Measurements from ENCODE around the gene MRPS6. TPM values are rescaled to one million over a fixed set of nuclear protein-coding genes. Genes with fewer than 3 reads are reported as not detected.

Gene MRPS6
- total RNA-seq, 1 experiment from 2014 or later = 109 TPM

- TF ChIP-seq REST (IDR thresholded peaks at IDR 0.05; ENCODE audit: insufficient read depth in 1 of 2, low read depth in 2 of 2, low read length in 1 of 2) (no peak), TCF7L2 (IDR thresholded peaks at IDR 0.05; ENCODE audit: low read depth, low read length) (no peak), CTCF (IDR thresholded peaks at IDR 0.05) (no peak), SIN3A (IDR thresholded peaks at IDR 0.05; ENCODE audit: borderline replicate concordance, insufficient read depth, low read depth, low read length) (no peak), POLR2AphosphoS5 (IDR thresholded peaks at IDR 0.05; ENCODE audit: low read depth, low read length) (no peak)
- H3K4me1 ChIP-seq (ENCODE audit: control insufficient read depth, insufficient read depth, low read length) = no peaks in the 10 kb centered on the region
- POLR2A ChIA-PET = no interaction called here
- no peak overlapping the region for H3K4me3 ChIP-seq (ENCODE audit: low read depth in 2 of 2, low read length in 2 of 2)
- ATAC-seq (no peak), DNase-seq (ENCODE audit: low read depth, low spot score) (no peak)
- no TSS peak for BruUV-seq (replicated peaks)
- H3K27ac ChIP-seq (ENCODE audit: low read length) = no peak overlapping the region
- CTCF ChIA-PET = no interaction called here
- H3K27me3 ChIP-seq (ENCODE audit: control insufficient read depth, insufficient read depth, low read length) = no peaks in the 10 kb centered on the region
- intact Hi-C loops (cut with micrococcal nuclease; ENCODE audit: unreplicated experiment) (no loop called here), in situ Hi-C loops (cut with HindIII; ENCODE audit: low pct_unique_long_range_greater_than_20kb, low sequenced_read_pairs) (no loop called here)
- peaks cover 10% of the 10 kb centered on the region; the same call in 1 of the 2 replicates for H3K9me3 ChIP-seq (ENCODE audit: control insufficient read depth, insufficient read depth, low read depth, low read length)
- no peaks in the 10 kb centered on the region for H3K36me3 ChIP-seq (ENCODE audit: control insufficient read depth, insufficient read depth, low read length)
These were observed 101.1 kb downstream of the MRPS6 start for GRCh38 chr21:34174470-34174869.

GRCh38 chr21:34176448-34176847, 103.1 kb downstream of the MRPS6 start:
- Histone ChIP-seq H3K4me1 (ENCODE audit: control insufficient read depth, insufficient read depth, low read length) (no peaks in the 10 kb centered on the region), H3K4me3 (ENCODE audit: low read depth in 2 of 2, low read length in 2 of 2) (no peak overlapping the region), H3K27ac (ENCODE audit: low read length) (no peak overlapping the region), H3K9me3 (ENCODE audit: control insufficient read depth, insufficient read depth, low read depth, low read length) (peaks cover 10% of the 10 kb centered on the region; the same call in 1 of the 2 replicates), H3K27me3 (ENCODE audit: control insufficient read depth, insufficient read depth, low read length) (no peaks in the 10 kb centered on the region), H3K36me3 (ENCODE audit: control insufficient read depth, insufficient read depth, low read length) (no peaks in the 10 kb centered on the region)
- intact Hi-C loops (cut with micrococcal nuclease; ENCODE audit: unreplicated experiment) = no loop called here
- DNase-seq (ENCODE audit: low read depth, low spot score) (no peak), ATAC-seq (no peak)
- CTCF ChIA-PET = no interaction called here
- no TSS peak for BruUV-seq (replicated peaks)
- no peak for TF ChIP-seq CTCF (IDR thresholded peaks at IDR 0.05)
- no peak for TF ChIP-seq POLR2AphosphoS5 (IDR thresholded peaks at IDR 0.05; ENCODE audit: low read depth, low read length)
- no peak for TF ChIP-seq TCF7L2 (IDR thresholded peaks at IDR 0.05; ENCODE audit: low read depth, low read length)
- TF ChIP-seq SIN3A (IDR thresholded peaks at IDR 0.05; ENCODE audit: borderline replicate concordance, insufficient read depth, low read depth, low read length) = no peak
- TF ChIP-seq REST (IDR thresholded peaks at IDR 0.05; ENCODE audit: insufficient read depth in 1 of 2, low read depth in 2 of 2, low read length in 1 of 2) = no peak
- in situ Hi-C loops (cut with HindIII; ENCODE audit: low pct_unique_long_range_greater_than_20kb, low sequenced_read_pairs) = no loop called here
- POLR2A ChIA-PET = no interaction called here
